Activated CD4-positive, alpha-beta T cell treated with anti-CD3 and anti-CD28 coated beads for 36 hours (primary cell): ENCODE data around the gene INSM2. TPM values are rescaled to one million over a fixed set of nuclear protein-coding genes. Genes with fewer than 3 reads are reported as not detected.

ENCODE experiments used
- ATAC-seq: fragments of 200-7000 bp; cut with Tn5 transposase; one replicate; pipeline ENCODE4 v1.10.0; 2021; ENCODE audit warnings: mild to moderate bottlenecking, moderate library complexity
- CTCF ChIA-PET: fragments of 350-600 bp; sonication (Branson Sonifier 250); formaldehyde crosslinking; loops from one replicate; lab custom pipeline; 2021; ENCODE audit warnings: antibody characterized with exemption; lab: Charles Lee
- POLR2A ChIA-PET: fragments of 350-600 bp; sonication (Branson Sonifier 250); formaldehyde crosslinking; loops from one replicate; lab custom pipeline; 2021; ENCODE audit warnings: antibody characterized with exemption, inconsistent platforms; lab: Charles Lee
- DNase-seq: peaks from one replicate; pipeline ENCODE4 v3.0.0-alpha.2; 2020
- H3K27ac Mint-ChIP-seq: one replicate; pipeline ENCODE4 v1.8.0; 2021; ENCODE audit warnings: mixed read lengths
- H3K27me3 Mint-ChIP-seq: one replicate; pipeline ENCODE4 v1.8.0; 2021; ENCODE audit warnings: mixed read lengths
- H3K36me3 Mint-ChIP-seq: one replicate; pipeline ENCODE4 v1.8.0; 2021; ENCODE audit warnings: low read depth, mixed read lengths
- H3K4me1 Mint-ChIP-seq: one replicate; pipeline ENCODE4 v1.8.0; 2021; ENCODE audit warnings: mixed read lengths
- H3K4me3 Mint-ChIP-seq: one replicate; pipeline ENCODE4 v1.8.0; 2021; ENCODE audit warnings: mild to moderate bottlenecking, moderate library complexity, mixed read lengths
- H3K9me3 Mint-ChIP-seq: one replicate; pipeline ENCODE4 v1.8.0; 2021; ENCODE audit warnings: low read depth, mixed read lengths
- intact Hi-C, 2 experiments: fragments of 100-400 bp; cut with DNase I in 1 of 2; cut with micrococcal nuclease in 1 of 2; formaldehyde crosslinking; loops; one replicate each; pipeline versions ENCODE4 v1.14.2 to v1.15.1; 2022 to 2024; cut with DNase I, micrococcal nuclease
- total RNA-seq, 2 experiments: library from RNA; stranded (reverse); gene quantifications; one replicate each; pipeline ENCODE4 v1.2.3, GENCODE V29; 2021

Gene INSM2
- total RNA-seq, 2 experiments from 2014 or later = not detected

- CTCF ChIA-PET = no interaction called here
- no peak overlapping the region for H3K27ac Mint-ChIP-seq
- H3K36me3 Mint-ChIP-seq = no peaks in the 10 kb centered on the region
- DNase-seq (no peak), ATAC-seq (no peak)
- H3K4me1 Mint-ChIP-seq = no peaks in the 10 kb centered on the region
- H3K9me3 Mint-ChIP-seq = peaks cover 2% of the 10 kb centered on the region
- intact Hi-C loops = no loop called here
- no peak overlapping the region for H3K4me3 Mint-ChIP-seq
- peaks cover 24% of the 10 kb centered on the region for H3K27me3 Mint-ChIP-seq
- POLR2A ChIA-PET = no interaction called here
These were observed 8.3 kb upstream of the INSM2 start for GRCh38 chr14:35525695-35526094.

GRCh38 chr14:35526962-35527361 lies 7.0 kb upstream of the INSM2 start:
- Mint-ChIP-seq H3K27me3 (peaks cover 30% of the 10 kb centered on the region), H3K4me1 (no peaks in the 10 kb centered on the region), H3K27ac (no peak overlapping the region), H3K9me3 (peaks cover 2% of the 10 kb centered on the region), H3K36me3 (no peaks in the 10 kb centered on the region), H3K4me3 (no peak overlapping the region)
- intact Hi-C loops = no loop called here
- DNase-seq (no peak), ATAC-seq (no peak)
- CTCF ChIA-PET = interaction anchor here (0.5 kb wide), 1 partner anchor 502 kb away, joined by 4 read pairs; no protein-coding TSS in a partner anchor
- POLR2A ChIA-PET = no interaction called here

- Mint-ChIP-seq H3K27ac (no peak overlapping the region), H3K9me3 (no peaks in the 10 kb centered on the region), H3K36me3 (no peaks in the 10 kb centered on the region), H3K4me3 (no peak overlapping the region), H3K27me3 (peaks cover 48% of the 10 kb centered on the region), H3K4me1 (peaks cover 15% of the 10 kb centered on the region)
- DNase-seq (no peak), ATAC-seq (no peak)
- CTCF ChIA-PET = no interaction called here
- POLR2A ChIA-PET = no interaction called here
- intact Hi-C loops = loop anchor here in 1 of 2 experiments (5.0 kb wide), 3 partner anchors 95 to 295 kb away; partner anchors contain the start of gene BRMS1L
These were observed 1.8 kb upstream of the INSM2 start for GRCh38 chr14:35531960-35532747.

- ChIA-PET CTCF (no interaction called here), POLR2A (no interaction called here)
- H3K27me3 Mint-ChIP-seq = peaks cover 48% of the 10 kb centered on the region
These were observed 1.1 kb upstream of the INSM2 start for GRCh38 chr14:35532783-35533356.

GRCh38 chr14:35534208-35534872 lies 376 bp downstream of the INSM2 start:
- H3K9me3 Mint-ChIP-seq = no peaks in the 10 kb centered on the region
- ATAC-seq = peak; percentile 23
- H3K27ac Mint-ChIP-seq = no peak overlapping the region
- intact Hi-C loops = loop anchor here in 1 of 2 experiments (5.0 kb wide), 3 partner anchors 97 to 293 kb away; partner anchors contain the start of gene BRMS1L
- ChIA-PET POLR2A (no interaction called here), CTCF (interaction anchor here (1.5 kb wide), 1 partner anchor 18 kb away, joined by 3 read pairs; no protein-coding TSS in a partner anchor)
- H3K4me3 Mint-ChIP-seq = peak overlapping the region; percentile 69
- peaks cover 5% of the 10 kb centered on the region for H3K36me3 Mint-ChIP-seq
- peaks cover 38% of the 10 kb centered on the region for H3K27me3 Mint-ChIP-seq
- H3K4me1 Mint-ChIP-seq = peaks cover 15% of the 10 kb centered on the region
- DNase-seq = peak; percentile 29

More at GRCh38 chr14:35532783-35533356, 1.1 kb upstream of the INSM2 start:
- Mint-ChIP-seq H3K4me1 (peaks cover 15% of the 10 kb centered on the region), H3K4me3 (peak overlapping the region; percentile 69), H3K27ac (no peak overlapping the region), H3K36me3 (peaks cover under 1% of the 10 kb centered on the region), H3K9me3 (no peaks in the 10 kb centered on the region)
- intact Hi-C loops = loop anchor here in 1 of 2 experiments (5.0 kb wide), 3 partner anchors 96 to 294 kb away; partner anchors contain the start of gene BRMS1L
- ATAC-seq (peak; percentile 12), DNase-seq (no peak)

GRCh38 chr14:35534873-35535482 lies 1.0 kb downstream of the INSM2 start:
- CTCF ChIA-PET = interaction anchor here (1.5 kb wide), 1 partner anchor 17 kb away, joined by 3 read pairs; no protein-coding TSS in a partner anchor
- intact Hi-C loops = loop anchor here in 1 of 2 experiments (5.0 kb wide), 3 partner anchors 98 to 292 kb away; partner anchors contain the start of gene BRMS1L
- POLR2A ChIA-PET = no interaction called here
- Mint-ChIP-seq H3K36me3 (peaks cover 6% of the 10 kb centered on the region), H3K4me3 (peak overlapping the region; percentile 69), H3K27ac (no peak overlapping the region), H3K4me1 (peaks cover 15% of the 10 kb centered on the region), H3K27me3 (peaks cover 34% of the 10 kb centered on the region), H3K9me3 (no peaks in the 10 kb centered on the region)
- ATAC-seq (peak; percentile 80), DNase-seq (peak; percentile 82)

- ATAC-seq (no peak), DNase-seq (no peak)
- Mint-ChIP-seq H3K9me3 (no peaks in the 10 kb centered on the region), H3K27ac (no peak overlapping the region), H3K4me1 (peaks cover 15% of the 10 kb centered on the region), H3K4me3 (peak overlapping the region; percentile 69), H3K27me3 (peaks cover 28% of the 10 kb centered on the region), H3K36me3 (peaks cover 7% of the 10 kb centered on the region)
- CTCF ChIA-PET = no interaction called here
- POLR2A ChIA-PET = no interaction called here
- intact Hi-C loops = no loop called here
These were observed 1.6 kb downstream of the INSM2 start for GRCh38 chr14:35535483-35536112.

GRCh38 chr14:35539969-35540368 lies 6.0 kb downstream of the INSM2 start:
- POLR2A ChIA-PET = no interaction called here
- Mint-ChIP-seq H3K9me3 (no peaks in the 10 kb centered on the region), H3K36me3 (peaks cover 9% of the 10 kb centered on the region), H3K4me1 (peaks cover 8% of the 10 kb centered on the region), H3K4me3 (no peak overlapping the region), H3K27me3 (peaks cover 13% of the 10 kb centered on the region), H3K27ac (no peak overlapping the region)
- ATAC-seq (no peak), DNase-seq (no peak)
- intact Hi-C loops = no loop called here
- CTCF ChIA-PET = no interaction called here

GRCh38 chr14:35543006-35543405 lies 9.0 kb downstream of the INSM2 start:
- Mint-ChIP-seq H3K9me3 (no peaks in the 10 kb centered on the region), H3K27ac (no peak overlapping the region), H3K27me3 (no peaks in the 10 kb centered on the region), H3K4me1 (no peaks in the 10 kb centered on the region), H3K4me3 (no peak overlapping the region), H3K36me3 (peaks cover 9% of the 10 kb centered on the region)
- DNase-seq (no peak), ATAC-seq (no peak)
- CTCF ChIA-PET = interaction anchor here (0.6 to 1.0 kb wide), 2 partner anchors 58 to 272 kb away, joined by 3 read pairs; no protein-coding TSS in a partner anchor
- POLR2A ChIA-PET = no interaction called here
- intact Hi-C loops = no loop called here

GRCh38 chr14:35549551-35549950 lies 15.6 kb downstream of the INSM2 start:
- H3K4me3 Mint-ChIP-seq = no peak overlapping the region
- ATAC-seq (no peak), DNase-seq (no peak)
- no peaks in the 10 kb centered on the region for H3K9me3 Mint-ChIP-seq
- intact Hi-C loops = no loop called here
- CTCF ChIA-PET = no interaction called here
- POLR2A ChIA-PET = no interaction called here
- H3K27ac Mint-ChIP-seq = no peak overlapping the region
- no peaks in the 10 kb centered on the region for H3K4me1 Mint-ChIP-seq
- no peaks in the 10 kb centered on the region for H3K27me3 Mint-ChIP-seq
- peaks cover 8% of the 10 kb centered on the region for H3K36me3 Mint-ChIP-seq
